Neural progenitor cell (in vitro differentiated cells): Measurements from ENCODE around the gene NXNL1. TPM values are rescaled to one million over a fixed set of nuclear protein-coding genes. Genes with fewer than 3 reads are reported as not detected.
A peak's percentile ranks its signal among the peaks of the same experiment; 100 is the strongest.
"Not testable (repeated sequence)": the region's sequence is repeated elsewhere in the genome, so short reads cannot be mapped to it uniquely, and the experiment has no call there.

Experiments used
- DNase-seq: peaks from one replicate; pipeline ENCODE4 v3.0.0-alpha.2; 2016; ENCODE audit warnings: low spot score
- H2AFZ ChIP-seq: fragments of 200-600 bp; sonication (generic); replicated peaks from 2 replicates; pipeline ENCODE4 v1.6.1; 2016; ENCODE audit warnings: antibody characterized with exemption
- H3F3A ChIP-seq: fragments of 200-600 bp; sonication (generic); 2 replicates; pipeline ENCODE4 v1.6.1; 2016; ENCODE audit warnings: antibody characterized with exemption, low read depth
- H3K27ac ChIP-seq: fragments of 200-600 bp; sonication (generic); 2 replicates; pipeline ENCODE4 v1.5.1; 2016; ENCODE audit warnings: mild to moderate bottlenecking
- H3K27me3 ChIP-seq: fragments of 200-600 bp; sonication (generic); 2 replicates; pipeline ENCODE4 v1.6.1; 2016; ENCODE audit warnings: mild to moderate bottlenecking, moderate library complexity
- H3K36me3 ChIP-seq: fragments of 200-600 bp; sonication (generic); 2 replicates; pipeline ENCODE4 v1.5.1; 2016
- H3K4me1 ChIP-seq: fragments of 200-600 bp; sonication (generic); 2 replicates; pipeline ENCODE4 v1.6.1; 2016; ENCODE audit warnings: mixed run types
- H3K4me2 ChIP-seq: fragments of 200-600 bp; sonication (generic); 2 replicates; pipeline ENCODE4 v1.6.1; 2016
- H3K4me3 ChIP-seq: fragments of 200-600 bp; sonication (generic); 2 replicates; pipeline ENCODE4 v1.5.1; 2016
- H3K79me2 ChIP-seq: fragments of 200-600 bp; sonication (generic); 2 replicates; pipeline ENCODE4 v1.6.1; 2016; ENCODE audit warnings: low read depth
- H3K9ac ChIP-seq: fragments of 200-600 bp; sonication (generic); 2 replicates; pipeline ENCODE4 v1.6.1; 2016
- H3K9me3 ChIP-seq: fragments of 200-600 bp; sonication (generic); 2 replicates; pipeline ENCODE4 v1.5.1; 2016; ENCODE audit warnings: low read depth
- H4K20me1 ChIP-seq: fragments of 200-600 bp; sonication (generic); 2 replicates; pipeline ENCODE4 v1.6.1; 2016; ENCODE audit warnings: low read depth
- H3K27ac Mint-ChIP-seq: 3 replicates; pipeline ENCODE4 v1.8.0; 2021; ENCODE audit warnings: mixed read lengths
- H3K27me3 Mint-ChIP-seq: 2 replicates; pipeline ENCODE4 v1.8.0; 2022; ENCODE audit warnings: low read depth, mild to moderate bottlenecking, inconsistent platforms, moderate library complexity, mixed read lengths; ENCODE audit not compliant: insufficient read depth
- H3K36me3 Mint-ChIP-seq: 3 replicates; pipeline ENCODE4 v1.8.0; 2021; ENCODE audit warnings: mixed read lengths
- H3K4me1 Mint-ChIP-seq: 3 replicates; pipeline ENCODE4 v1.8.0; 2021; ENCODE audit warnings: mixed read lengths
- H3K4me3 Mint-ChIP-seq: 3 replicates; pipeline ENCODE4 v1.8.0; 2021; ENCODE audit warnings: mild to moderate bottlenecking, moderate library complexity, mixed read lengths
- H3K9me3 Mint-ChIP-seq: 3 replicates; pipeline ENCODE4 v1.8.0; 2020; ENCODE audit warnings: mixed read lengths
- EZH2 ChIP-seq: fragments of 200-600 bp; sonication (generic); IDR thresholded peaks from 2 replicates; pipeline ENCODE4 v1.6.1; 2017; ENCODE audit warnings: antibody characterized with exemption, mild to moderate bottlenecking, moderate library complexity
- EZH2phosphoT487 ChIP-seq: fragments of 200-600 bp; sonication (generic); IDR thresholded peaks from 2 replicates; pipeline ENCODE4 v1.6.1; 2017; ENCODE audit warnings: antibody characterized with exemption
- total RNA-seq: library from RNA; depleted of rRNA; stranded (reverse); fragments of >200 nt; gene quantifications from 2 replicates; pipeline ENCODE4 v1.2.3, GENCODE V29; 2015; ENCODE audit warnings: low replicate concordance
- TF ChIP-seq, protein P1 (sequence below): fragments of 200-600 bp; sonication (generic); IDR thresholded peaks from 2 replicates; pipeline ENCODE4 v1.5.1; 2017; ENCODE audit warnings: antibody characterized with exemption, mild to moderate bottlenecking

The NXNL1 gene
- total RNA-seq, 1 donor from 2014 or later, result not detected

DNA sequence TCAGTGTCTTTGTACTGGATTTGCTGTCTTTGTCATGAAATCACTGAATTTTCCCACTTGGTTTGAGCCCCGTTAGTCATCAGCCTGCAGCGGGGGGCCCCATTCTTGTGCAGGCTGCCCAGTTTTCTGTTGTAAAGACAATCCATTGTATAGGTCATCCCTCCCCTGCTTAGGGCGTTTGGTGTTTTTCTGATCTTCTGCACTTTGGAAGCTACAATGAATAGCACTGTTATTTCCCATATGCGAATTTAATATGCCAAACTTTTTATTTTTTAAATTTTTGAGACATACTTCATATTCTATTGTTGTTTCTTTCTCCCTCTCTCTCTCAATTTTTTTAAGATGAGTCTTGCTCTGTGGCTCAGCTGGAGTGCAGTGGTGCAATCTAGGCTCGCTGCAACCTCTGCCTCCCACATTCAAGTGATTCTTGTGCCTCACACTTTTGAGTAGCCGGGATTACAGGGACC lies 18.6 kb upstream of the NXNL1 start:
- H3K36me3 Mint-ChIP-seq, result no peaks in the 10 kb centered on the region
- no peak for DNase-seq
- Histone ChIP-seq H3K27me3 (no peaks in the 10 kb centered on the region), H3K79me2 (no peaks in the 10 kb centered on the region), H3F3A (no peaks in the 10 kb centered on the region), H3K27ac (no peak overlapping the region), H2AFZ (no peak overlapping the region), H3K4me2 (no peak overlapping the region), H3K36me3 (no peaks in the 10 kb centered on the region), H3K9ac (no peak overlapping the region), H4K20me1 (peaks cover 11% of the 10 kb centered on the region), H3K9me3 (no peaks in the 10 kb centered on the region), H3K4me1 (peaks cover 5% of the 10 kb centered on the region), H3K4me3 (no peak overlapping the region)
- H3K4me3 Mint-ChIP-seq, result peak overlapping the region; percentile 52
- peaks cover 19% of the 10 kb centered on the region for H3K4me1 Mint-ChIP-seq
- no peaks in the 10 kb centered on the region for H3K9me3 Mint-ChIP-seq
- H3K27ac Mint-ChIP-seq, result peak overlapping the region; percentile 84
- H3K27me3 Mint-ChIP-seq, result peaks cover 3% of the 10 kb centered on the region
- TF ChIP-seq EZH2, result no peak
- TF ChIP-seq, protein P1, sequence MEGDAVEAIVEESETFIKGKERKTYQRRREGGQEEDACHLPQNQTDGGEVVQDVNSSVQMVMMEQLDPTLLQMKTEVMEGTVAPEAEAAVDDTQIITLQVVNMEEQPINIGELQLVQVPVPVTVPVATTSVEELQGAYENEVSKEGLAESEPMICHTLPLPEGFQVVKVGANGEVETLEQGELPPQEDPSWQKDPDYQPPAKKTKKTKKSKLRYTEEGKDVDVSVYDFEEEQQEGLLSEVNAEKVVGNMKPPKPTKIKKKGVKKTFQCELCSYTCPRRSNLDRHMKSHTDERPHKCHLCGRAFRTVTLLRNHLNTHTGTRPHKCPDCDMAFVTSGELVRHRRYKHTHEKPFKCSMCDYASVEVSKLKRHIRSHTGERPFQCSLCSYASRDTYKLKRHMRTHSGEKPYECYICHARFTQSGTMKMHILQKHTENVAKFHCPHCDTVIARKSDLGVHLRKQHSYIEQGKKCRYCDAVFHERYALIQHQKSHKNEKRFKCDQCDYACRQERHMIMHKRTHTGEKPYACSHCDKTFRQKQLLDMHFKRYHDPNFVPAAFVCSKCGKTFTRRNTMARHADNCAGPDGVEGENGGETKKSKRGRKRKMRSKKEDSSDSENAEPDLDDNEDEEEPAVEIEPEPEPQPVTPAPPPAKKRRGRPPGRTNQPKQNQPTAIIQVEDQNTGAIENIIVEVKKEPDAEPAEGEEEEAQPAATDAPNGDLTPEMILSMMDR, result no peak
- no peak for TF ChIP-seq EZH2phosphoT487

DNA sequence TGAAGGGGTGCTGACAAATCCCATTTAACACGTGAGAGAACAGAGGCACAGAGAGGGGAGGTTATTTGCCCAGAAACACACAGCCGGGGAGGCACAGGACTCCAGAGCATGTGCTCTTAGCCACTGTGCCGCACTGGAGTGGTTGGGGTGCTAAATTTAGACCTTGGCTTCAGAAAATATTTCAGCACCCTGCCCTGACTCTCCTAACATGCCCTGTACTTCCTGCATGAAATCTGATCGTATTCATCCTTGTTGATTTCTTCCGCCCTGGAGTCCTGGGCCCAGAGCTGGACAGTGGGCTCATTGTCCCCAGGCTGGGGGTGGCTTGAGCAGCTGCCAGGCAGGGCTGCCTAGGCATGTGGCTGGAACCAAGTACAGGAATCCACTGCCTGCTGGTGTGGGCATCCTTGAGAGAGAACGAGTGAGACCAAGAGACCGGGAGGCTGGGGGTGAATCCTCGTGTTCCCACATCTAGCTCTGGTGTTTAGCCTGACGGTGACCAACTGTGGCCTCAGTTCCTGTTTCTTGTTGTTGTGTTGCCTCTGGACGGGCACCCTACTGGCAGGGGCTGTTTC lies 14.9 kb upstream of the NXNL1 start:
- H2AFZ ChIP-seq, result no peak overlapping the region
- no peak overlapping the region for H3K27ac ChIP-seq
- H3K9ac ChIP-seq, result no peak overlapping the region
- peaks cover 28% of the 10 kb centered on the region for H3K4me1 Mint-ChIP-seq
- no peak for DNase-seq
- H3K4me1 ChIP-seq, result peaks cover 9% of the 10 kb centered on the region
- peak overlapping the region; percentile 78 for H3K27ac Mint-ChIP-seq
- H3F3A ChIP-seq, result no peaks in the 10 kb centered on the region
- peak overlapping the region; percentile 60 for H3K4me3 Mint-ChIP-seq
- no peaks in the 10 kb centered on the region for H3K9me3 ChIP-seq
- H3K27me3 ChIP-seq, result peaks cover 11% of the 10 kb centered on the region
- TF ChIP-seq EZH2phosphoT487 (no peak), EZH2 (no peak)
- TF ChIP-seq, protein P1, result no peak
- peaks cover 3% of the 10 kb centered on the region for H3K36me3 Mint-ChIP-seq
- H3K4me3 ChIP-seq, result no peak overlapping the region
- H3K27me3 Mint-ChIP-seq, result peaks cover 4% of the 10 kb centered on the region
- H3K9me3 Mint-ChIP-seq, result no peaks in the 10 kb centered on the region
- no peak overlapping the region for H3K4me2 ChIP-seq
- H3K79me2 ChIP-seq, result no peaks in the 10 kb centered on the region
- H4K20me1 ChIP-seq, result peaks cover 10% of the 10 kb centered on the region
- H3K36me3 ChIP-seq, result no peaks in the 10 kb centered on the region

DNA sequence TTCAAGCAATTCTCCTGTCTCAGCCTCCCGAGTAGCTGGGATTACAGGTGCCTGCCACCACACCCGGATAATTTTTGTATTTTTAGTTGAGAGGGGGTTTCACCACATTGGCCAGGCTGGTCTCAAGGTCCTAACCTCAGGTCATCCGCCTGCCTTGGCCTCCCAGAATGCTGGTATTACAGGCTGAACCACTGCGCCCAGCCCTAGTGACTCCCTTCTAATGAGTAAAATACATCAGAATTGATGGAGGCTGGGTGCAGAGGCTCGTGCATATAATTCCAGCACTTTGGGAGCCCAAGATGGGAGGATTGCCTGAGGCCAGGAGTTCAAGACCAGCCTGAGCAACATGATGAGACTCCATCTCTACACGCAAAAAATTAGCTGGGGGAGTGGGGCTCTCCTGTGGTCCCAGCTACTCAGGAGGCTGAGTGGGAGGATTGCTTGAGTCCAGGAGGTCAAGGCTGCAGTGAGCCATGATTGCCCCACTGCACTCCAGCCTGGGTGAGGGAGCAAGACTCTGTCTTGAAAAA lies 14.3 kb upstream of the NXNL1 start:
- H3K27ac Mint-ChIP-seq, H3F3A ChIP-seq, H3K4me1 ChIP-seq, H3K9me3 ChIP-seq, H3K27ac ChIP-seq, H3K9me3 Mint-ChIP-seq, H3K4me2 ChIP-seq, H2AFZ ChIP-seq, H3K36me3 Mint-ChIP-seq, H4K20me1 ChIP-seq, H3K27me3 Mint-ChIP-seq, H3K9ac ChIP-seq, H3K36me3 ChIP-seq, H3K79me2 ChIP-seq, DNase-seq, H3K4me3 ChIP-seq: not testable (repeated sequence)
- Mint-ChIP-seq H3K4me1 (peaks cover 28% of the 10 kb centered on the region), H3K4me3 (peak overlapping the region; percentile 55)
- peaks cover 11% of the 10 kb centered on the region for H3K27me3 ChIP-seq

DNA sequence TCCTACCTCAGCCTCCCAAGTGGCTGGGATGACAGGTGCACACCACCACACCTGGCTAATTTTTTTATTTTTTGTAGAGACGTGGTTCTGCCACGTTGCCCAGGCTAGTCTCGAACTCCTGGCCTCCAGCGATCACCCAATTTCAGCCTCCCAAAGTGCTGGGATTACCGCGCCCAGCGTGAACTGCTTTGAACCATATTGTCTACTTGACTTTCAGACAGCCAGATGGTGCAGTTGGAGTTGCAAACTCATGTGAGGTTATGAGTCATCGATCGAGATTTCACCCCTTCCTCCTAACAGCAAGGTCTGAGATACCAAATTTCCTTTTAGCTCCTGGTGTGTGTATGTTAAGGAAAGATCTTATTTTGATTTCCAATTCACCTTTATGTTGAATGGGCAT lies 12.3 kb upstream of the NXNL1 start:
- Histone ChIP-seq H3K36me3 (no peaks in the 10 kb centered on the region), H3K27ac (no peak overlapping the region), H3K79me2 (no peaks in the 10 kb centered on the region), H3K9me3 (no peaks in the 10 kb centered on the region), H4K20me1 (peaks cover 3% of the 10 kb centered on the region), H3K4me2 (no peak overlapping the region), H3K4me1 (peaks cover 12% of the 10 kb centered on the region), H3K9ac (no peak overlapping the region), H3F3A (peaks cover 18% of the 10 kb centered on the region), H2AFZ (no peak overlapping the region), H3K27me3 (peaks cover 14% of the 10 kb centered on the region), H3K4me3 (no peak overlapping the region)
- Mint-ChIP-seq H3K9me3 (no peaks in the 10 kb centered on the region), H3K36me3 (peaks cover 3% of the 10 kb centered on the region), H3K27ac (no peak overlapping the region), H3K4me3 (peak overlapping the region; percentile 72), H3K4me1 (peaks cover 32% of the 10 kb centered on the region), H3K27me3 (peaks cover 4% of the 10 kb centered on the region)
- DNase-seq, result no peak
- no peak for TF ChIP-seq EZH2
- no peak for TF ChIP-seq EZH2phosphoT487
- TF ChIP-seq, protein P1, result no peak
